ENCODE measurements around the gene SNX18.

DNA sequence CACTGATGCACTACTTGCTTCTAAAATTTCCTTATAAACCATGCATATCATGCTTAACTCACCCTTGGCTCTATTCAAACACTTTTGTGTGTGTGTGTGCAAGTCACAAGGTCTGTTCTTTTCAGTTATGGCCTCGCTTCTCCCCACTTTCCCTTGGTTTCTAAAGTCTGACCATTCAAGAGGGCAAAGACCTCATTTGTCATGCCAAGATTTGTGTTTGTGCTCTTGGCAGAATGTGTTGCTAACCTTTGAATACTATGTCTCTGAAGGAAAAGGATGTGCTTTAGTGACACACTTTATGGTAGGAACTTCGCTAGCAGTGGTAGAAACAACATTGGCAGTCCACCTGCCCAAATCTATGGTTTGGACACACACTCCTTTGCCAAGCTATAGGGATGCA, 50.4 kb downstream of the SNX18 start:
- TF ChIP-seq CTCF (IDR thresholded peaks at IDR 0.05 in 2 of 3, conservative IDR thresholded peaks at IDR 0.05 in 1 of 3; ENCODE audit: borderline replicate concordance in 1 of 3, insufficient read depth in 1 of 3, low read depth in 2 of 3, low read length in 2 of 3), result no peak
- no peak for TF ChIP-seq REST (IDR thresholded peaks at IDR 0.05; ENCODE audit: low read depth)
